CD4-positive, alpha-beta memory T cell (primary cell): ENCODE data around the gene CHIA. TPM values are rescaled to one million over a fixed set of nuclear protein-coding genes. Genes with fewer than 3 reads are reported as not detected.

Source experiments
- CTCF ChIA-PET: fragments of 350-600 bp; sonication (Branson Sonifier 250); formaldehyde crosslinking; loops from one replicate; lab custom pipeline; 2021; ENCODE audit warnings: inconsistent platforms; ENCODE audit not compliant: partially characterized antibody; lab: Charles Lee
- POLR2A ChIA-PET: fragments of 350-600 bp; sonication (Branson Sonifier 250); formaldehyde crosslinking; loops from one replicate; lab custom pipeline; 2021; ENCODE audit not compliant: partially characterized antibody; lab: Charles Lee
- DNase-seq, 5 donors: peaks; one replicate each; pipeline versions ENCODE4 v3.0.0 to v3.0.0-alpha.2; 2020 to 2022; ENCODE audit warnings: mixed read lengths in 1 of 5
- H3K27ac ChIP-seq: one replicate; pipeline ENCODE4 v1.7.0; 2013; ENCODE audit warnings: low read depth, low read length
- H3K27me3 ChIP-seq: 2 replicates; pipeline ENCODE4 v1.7.0; 2013; ENCODE audit warnings: mild to moderate bottlenecking, low read length, moderate library complexity; ENCODE audit not compliant: insufficient read depth
- H3K36me3 ChIP-seq: 2 replicates; pipeline ENCODE4 v1.7.0; 2013; ENCODE audit warnings: mild to moderate bottlenecking, low read length, moderate library complexity; ENCODE audit not compliant: insufficient read depth
- H3K4me1 ChIP-seq: 2 replicates; pipeline ENCODE4 v1.7.0; 2013; ENCODE audit warnings: mild to moderate bottlenecking, low read length, moderate library complexity; ENCODE audit not compliant: insufficient read depth
- H3K4me3 ChIP-seq, 2 donors: one replicate each; pipeline ENCODE4 v1.7.0; 2013; ENCODE audit warnings: low read length in 2 of 2, mild to moderate bottlenecking in 1 of 2
- H3K9me3 ChIP-seq, 2 donors: one replicate each; pipeline ENCODE4 v1.7.0; 2013; ENCODE audit warnings: low read length in 2 of 2, control low read depth in 1 of 2; ENCODE audit not compliant: control insufficient read depth in 1 of 2
- H3K27ac Mint-ChIP-seq, 7 donors: one replicate each; pipeline ENCODE4 v1.8.0; 2020 to 2021; ENCODE audit warnings: mixed read lengths in 7 of 7, mild to moderate bottlenecking in 6 of 7, inconsistent platforms in 3 of 7, moderate library complexity in 3 of 7
- H3K27me3 Mint-ChIP-seq, 2 donors: one replicate each; pipeline ENCODE4 v1.8.0; 2020 to 2021; ENCODE audit warnings: mixed read lengths in 2 of 2
- H3K36me3 Mint-ChIP-seq, 2 donors: one replicate each; pipeline ENCODE4 v1.8.0; 2020 to 2021; ENCODE audit warnings: mixed read lengths in 2 of 2, inconsistent platforms in 1 of 2, mild to moderate bottlenecking in 1 of 2
- H3K4me1 Mint-ChIP-seq, 4 donors: one replicate each; pipeline ENCODE4 v1.8.0; 2020 to 2021; ENCODE audit warnings: mixed read lengths in 4 of 4, mild to moderate bottlenecking in 1 of 4
- H3K4me3 Mint-ChIP-seq, 8 donors: one replicate each; pipeline ENCODE4 v1.8.0; 2020 to 2021; ENCODE audit warnings: mixed read lengths in 8 of 8, mild to moderate bottlenecking in 7 of 8, moderate library complexity in 6 of 8, inconsistent platforms in 3 of 8
- H3K9me3 Mint-ChIP-seq, 8 donors: one replicate each; pipeline ENCODE4 v1.8.0; 2020 to 2021; ENCODE audit warnings: mixed read lengths in 8 of 8, mild to moderate bottlenecking in 5 of 8, inconsistent platforms in 3 of 8, moderate library complexity in 1 of 8
- intact Hi-C: fragments of 100-400 bp; cut with micrococcal nuclease; formaldehyde crosslinking; loops from one replicate; pipeline ENCODE4 v1.15.1; 2023
- polyA plus RNA-seq, 2 donors: library from polyadenylated mRNA; unstranded; fragments of 300-500 nt; fragmentation: Illumina TruSeq; gene quantifications; one replicate each; pipeline ENCODE4 v1.2.3, GENCODE V29; 2021
- total RNA-seq, 2 experiments: library from RNA; stranded (reverse); gene quantifications; one replicate each; pipeline ENCODE4 v1.2.3, GENCODE V29; 2021

Gene CHIA
- total and polyA plus RNA-seq, 4 experiments from 2014 or later, result not detected

- POLR2A ChIA-PET, result interaction anchor here (0.6 kb wide), 1 partner anchor 21 kb away, joined by 3 read pairs; no protein-coding TSS in a partner anchor
- Histone ChIP-seq H3K36me3 (no peaks in the 10 kb centered on the region), H3K27me3 (peaks cover 9% of the 10 kb centered on the region), H3K27ac (no peak overlapping the region), H3K4me3 (no peak overlapping the region), H3K9me3 (no peaks in the 10 kb centered on the region), H3K4me1 (peaks cover 16% of the 10 kb centered on the region)
- no peak for DNase-seq
- intact Hi-C loops, result no loop called here
- no peaks in the 10 kb centered on the region for H3K36me3 Mint-ChIP-seq
- H3K27me3 Mint-ChIP-seq, result peaks cover 15 to 27% of the 10 kb centered on the region in 2 donors
- H3K27ac Mint-ChIP-seq, result no peak overlapping the region
- H3K9me3 Mint-ChIP-seq, result peaks cover 0 to 4% (median 0%) of the 10 kb centered on the region in 8 donors
- H3K4me3 Mint-ChIP-seq, result peak overlapping the region in 1 of 8 donors; percentile 9
- CTCF ChIA-PET, result interaction anchor here (0.6 to 1.6 kb wide), 2 partner anchors 49 to 62 kb away, joined by 3 to 5 read pairs; no protein-coding TSS in a partner anchor
- peaks cover 11 to 31% (median 16%) of the 10 kb centered on the region in 4 donors for H3K4me1 Mint-ChIP-seq
Observed at GRCh38 chr1:111272081-111272480, 18.6 kb upstream of the CHIA start.

- no peaks in the 10 kb centered on the region for H3K36me3 Mint-ChIP-seq
- H3K27me3 Mint-ChIP-seq, result peaks cover 13 to 25% of the 10 kb centered on the region in 2 donors
- Histone ChIP-seq H3K27me3 (peaks cover 9% of the 10 kb centered on the region), H3K4me3 (no peak overlapping the region), H3K27ac (no peak overlapping the region), H3K9me3 (no peaks in the 10 kb centered on the region), H3K4me1 (peaks cover 16% of the 10 kb centered on the region), H3K36me3 (no peaks in the 10 kb centered on the region)
- H3K9me3 Mint-ChIP-seq, result peaks cover 0 to 4% (median 0%) of the 10 kb centered on the region in 8 donors
- ChIA-PET POLR2A (interaction anchor here (0.6 kb wide), 1 partner anchor 75 kb away, joined by 3 read pairs; the partner anchor contains the start of gene DENND2D), CTCF (interaction anchor here (1.3 kb wide), 1 partner anchor 51 kb away, joined by 4 read pairs; no protein-coding TSS in a partner anchor)
- intact Hi-C loops, result no loop called here
- peak overlapping the region in 7 of 8 donors; percentile 11 to 84 (median 63) for H3K4me3 Mint-ChIP-seq
- DNase-seq, result peak in 2 of 5 donors; percentile 6 to 14
- peak overlapping the region in 4 of 7 donors; percentile 7 to 83 (median 21) for H3K27ac Mint-ChIP-seq
- peaks cover 11 to 42% (median 19%) of the 10 kb centered on the region in 4 donors for H3K4me1 Mint-ChIP-seq
Observed at GRCh38 chr1:111274653-111275052, 16.0 kb upstream of the CHIA start.

GRCh38 chr1:111275079-111275478, 15.6 kb upstream of the CHIA start:
- Mint-ChIP-seq H3K36me3 (no peaks in the 10 kb centered on the region), H3K4me1 (peaks cover 11 to 42% (median 19%) of the 10 kb centered on the region in 4 donors), H3K27ac (peak overlapping the region in 3 of 7 donors; percentile 7 to 80 (median 77)), H3K4me3 (peak overlapping the region in 6 of 8 donors; percentile 36 to 84 (median 58)), H3K27me3 (peaks cover 13 to 22% of the 10 kb centered on the region in 2 donors), H3K9me3 (peaks cover 0 to 3% (median 0%) of the 10 kb centered on the region in 8 donors)
- ChIA-PET POLR2A (interaction anchor here (0.6 kb wide), 1 partner anchor 75 kb away, joined by 3 read pairs; the partner anchor contains the start of gene DENND2D), CTCF (interaction anchor here (1.3 kb wide), 1 partner anchor 52 kb away, joined by 4 read pairs; no protein-coding TSS in a partner anchor)
- H3K4me1 ChIP-seq, result peaks cover 16% of the 10 kb centered on the region
- H3K27ac ChIP-seq, result no peak overlapping the region
- peaks cover 9% of the 10 kb centered on the region for H3K27me3 ChIP-seq
- H3K9me3 ChIP-seq, result no peaks in the 10 kb centered on the region
- no peak for DNase-seq
- H3K4me3 ChIP-seq, result no peak overlapping the region
- no peaks in the 10 kb centered on the region for H3K36me3 ChIP-seq
- intact Hi-C loops, result no loop called here

- intact Hi-C loops, result no loop called here
- H3K27me3 Mint-ChIP-seq, result peaks cover 8 to 16% of the 10 kb centered on the region in 2 donors
- CTCF ChIA-PET, result interaction anchor here (0.9 to 1.3 kb wide), 2 partner anchors 25 to 53 kb away, joined by 3 to 4 read pairs; no protein-coding TSS in a partner anchor
Observed at GRCh38 chr1:111275780-111276433, 14.7 kb upstream of the CHIA start.

GRCh38 chr1:111279144-111279543, 11.5 kb upstream of the CHIA start:
- H3K27me3 Mint-ChIP-seq, result no peaks in the 10 kb centered on the region
- H3K9me3 ChIP-seq, result no peaks in the 10 kb centered on the region
- H3K36me3 ChIP-seq, result no peaks in the 10 kb centered on the region
- H3K27me3 ChIP-seq, result no peaks in the 10 kb centered on the region
- no peak overlapping the region for H3K4me3 Mint-ChIP-seq
- no peak overlapping the region for H3K4me3 ChIP-seq
- H3K9me3 Mint-ChIP-seq, result no peaks in the 10 kb centered on the region
- H3K27ac Mint-ChIP-seq, result peak overlapping the region in 1 of 7 donors; percentile 88
- ChIA-PET POLR2A (no interaction called here), CTCF (no interaction called here)
- intact Hi-C loops, result no loop called here
- peaks cover 11 to 29% (median 15%) of the 10 kb centered on the region in 4 donors for H3K4me1 Mint-ChIP-seq
- no peaks in the 10 kb centered on the region for H3K36me3 Mint-ChIP-seq
- DNase-seq, result no peak
- H3K27ac ChIP-seq, result no peak overlapping the region
- peaks cover 6% of the 10 kb centered on the region for H3K4me1 ChIP-seq

More at GRCh38 chr1:111275780-111276433, 14.7 kb upstream of the CHIA start:
- POLR2A ChIA-PET, result no interaction called here
- Mint-ChIP-seq H3K36me3 (no peaks in the 10 kb centered on the region), H3K4me1 (peaks cover 11 to 39% (median 19%) of the 10 kb centered on the region in 4 donors), H3K4me3 (peak overlapping the region in 2 of 8 donors; percentile 43 to 52), H3K9me3 (peaks cover 0 to 2% (median 0%) of the 10 kb centered on the region in 8 donors), H3K27ac (peak overlapping the region in 2 of 7 donors; percentile 24 to 86)
- no peak for DNase-seq
- H3K36me3 ChIP-seq, result no peaks in the 10 kb centered on the region
- peaks cover 7% of the 10 kb centered on the region for H3K27me3 ChIP-seq
- no peak overlapping the region for H3K4me3 ChIP-seq
- no peak overlapping the region for H3K27ac ChIP-seq
- peaks cover 12% of the 10 kb centered on the region for H3K4me1 ChIP-seq
- no peaks in the 10 kb centered on the region for H3K9me3 ChIP-seq

GRCh38 chr1:111280267-111280666, 10.4 kb upstream of the CHIA start:
- no peaks in the 10 kb centered on the region for H3K27me3 ChIP-seq
- H3K4me1 Mint-ChIP-seq, result peaks cover under 1 to 19% (median 8%) of the 10 kb centered on the region in 4 donors
- no peaks in the 10 kb centered on the region for H3K36me3 ChIP-seq
- intact Hi-C loops, result no loop called here
- no peak overlapping the region for H3K27ac ChIP-seq
- no peaks in the 10 kb centered on the region for H3K36me3 Mint-ChIP-seq
- H3K4me3 Mint-ChIP-seq, result no peak overlapping the region
- ChIA-PET CTCF (no interaction called here), POLR2A (no interaction called here)
- H3K27ac Mint-ChIP-seq, result no peak overlapping the region
- H3K4me1 ChIP-seq, result peaks cover 1% of the 10 kb centered on the region
- no peaks in the 10 kb centered on the region for H3K27me3 Mint-ChIP-seq
- no peak overlapping the region for H3K4me3 ChIP-seq
- DNase-seq, result no peak
- H3K9me3 Mint-ChIP-seq, result no peaks in the 10 kb centered on the region
- no peaks in the 10 kb centered on the region for H3K9me3 ChIP-seq

- CTCF ChIA-PET, result no interaction called here
- DNase-seq, result no peak
- H3K9me3 ChIP-seq, result no peaks in the 10 kb centered on the region
- no peaks in the 10 kb centered on the region for H3K27me3 ChIP-seq
- peaks cover 0 to 11% (median 3%) of the 10 kb centered on the region in 4 donors for H3K4me1 Mint-ChIP-seq
- H3K4me3 Mint-ChIP-seq, result no peak overlapping the region
- no peaks in the 10 kb centered on the region for H3K4me1 ChIP-seq
- H3K27me3 Mint-ChIP-seq, result no peaks in the 10 kb centered on the region
- no peaks in the 10 kb centered on the region for H3K36me3 Mint-ChIP-seq
- H3K27ac ChIP-seq, result no peak overlapping the region
- no peaks in the 10 kb centered on the region for H3K36me3 ChIP-seq
- intact Hi-C loops, result no loop called here
- H3K4me3 ChIP-seq, result no peak overlapping the region
- POLR2A ChIA-PET, result interaction anchor here (1.2 kb wide), 1 partner anchor 251 kb away, joined by 3 read pairs; no protein-coding TSS in a partner anchor
- no peaks in the 10 kb centered on the region for H3K9me3 Mint-ChIP-seq
- no peak overlapping the region for H3K27ac Mint-ChIP-seq
Observed at GRCh38 chr1:111281411-111281810, 9.2 kb upstream of the CHIA start.
